GM19023 (cell line): Measurements from ENCODE around the gene SLC20A1.
A peak's percentile ranks its signal among the peaks of the same experiment; 100 is the strongest.
"Not testable (repeated sequence)": the region's sequence is repeated elsewhere in the genome, so short reads cannot be mapped to it uniquely, and the experiment has no call there.

ENCODE experiments used
- ATAC-seq: cut with Tn5 transposase; IDR thresholded peaks from one replicate; pipeline ENCODE4 v1.9.1; 2021; ENCODE audit warnings: mild to moderate bottlenecking, moderate library complexity; ENCODE audit not compliant: unreplicated experiment

SLC20A1 gene

GRCh38 chr2:112645310-112646101 is at the start of gene SLC20A1:
Gene SLC20A1 (plus strand): TSS chr2:112645939. CDS start chr2:112646829, 890 bp downstream.
- peak; percentile 94 for ATAC-seq

GRCh38 chr2:112597537-112598322 is 48.0 kb upstream of the SLC20A1 start:
- ATAC-seq: no peak

- ATAC-seq: no peak
These were observed 45.1 kb upstream of the SLC20A1 start for GRCh38 chr2:112600634-112601033.

- ATAC-seq: no peak
These were observed 44.0 kb upstream of the SLC20A1 start for GRCh38 chr2:112601754-112602153.

- no peak for ATAC-seq
These were observed 42.8 kb upstream of the SLC20A1 start for GRCh38 chr2:112602917-112603316.

GRCh38 chr2:112603731-112604130 is 42.0 kb upstream of the SLC20A1 start:
- no peak for ATAC-seq

- ATAC-seq: no peak
These were observed 40.8 kb upstream of the SLC20A1 start for GRCh38 chr2:112604952-112605351.

GRCh38 chr2:112605926-112606325 is 39.8 kb upstream of the SLC20A1 start:
- ATAC-seq: no peak

GRCh38 chr2:112606547-112606946 is 39.2 kb upstream of the SLC20A1 start:
- no peak for ATAC-seq

- ATAC-seq: no peak
These were observed 37.9 kb upstream of the SLC20A1 start for GRCh38 chr2:112607680-112608438.

GRCh38 chr2:112609320-112609719 is 36.4 kb upstream of the SLC20A1 start:
- not testable (repeated sequence) for ATAC-seq

GRCh38 chr2:112612283-112612682 is 33.5 kb upstream of the SLC20A1 start:
- ATAC-seq: not testable (repeated sequence)

- no peak for ATAC-seq
These were observed 31.4 kb upstream of the SLC20A1 start for GRCh38 chr2:112614201-112614840.

- ATAC-seq: no peak
These were observed 30.7 kb upstream of the SLC20A1 start for GRCh38 chr2:112615051-112615450.

- not testable (repeated sequence) for ATAC-seq
These were observed 29.9 kb upstream of the SLC20A1 start for GRCh38 chr2:112615798-112616197.

GRCh38 chr2:112618383-112618782 is 27.4 kb upstream of the SLC20A1 start:
- no peak for ATAC-seq

- no peak for ATAC-seq
These were observed 23.8 kb upstream of the SLC20A1 start for GRCh38 chr2:112621790-112622527.

- ATAC-seq: no peak
These were observed 23.2 kb upstream of the SLC20A1 start for GRCh38 chr2:112622528-112622849.

- ATAC-seq: peak; percentile 75
These were observed 21.6 kb upstream of the SLC20A1 start for GRCh38 chr2:112623913-112624777.
